ENCODE data around the gene NT5DC3.
"Not testable (repeated sequence)": the region's sequence is repeated elsewhere in the genome, so short reads cannot be mapped to it uniquely, and the experiment has no call there.

The NT5DC3 gene

DNA sequence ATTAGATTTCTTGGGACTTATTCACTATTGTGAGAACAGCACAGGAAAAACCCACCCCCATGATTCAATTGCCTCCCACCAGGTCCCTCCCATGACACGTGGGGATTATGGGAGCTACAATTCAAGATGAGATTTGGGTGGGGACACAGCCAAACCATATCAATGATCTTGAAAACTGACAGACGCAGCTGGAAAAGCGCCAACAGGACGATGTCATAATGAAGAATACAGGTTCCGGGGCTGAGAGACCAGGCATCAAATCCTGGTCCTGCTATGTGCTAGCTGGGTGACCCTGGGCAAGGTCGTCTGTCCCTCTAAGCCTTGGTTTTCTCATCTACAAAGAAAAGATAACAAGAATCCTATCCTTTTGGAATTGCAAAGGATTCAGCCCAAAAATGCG lies 31.4 kb downstream of the NT5DC3 start:
- not testable (repeated sequence) for DNase-seq (ENCODE audit: low spot score)

DNA sequence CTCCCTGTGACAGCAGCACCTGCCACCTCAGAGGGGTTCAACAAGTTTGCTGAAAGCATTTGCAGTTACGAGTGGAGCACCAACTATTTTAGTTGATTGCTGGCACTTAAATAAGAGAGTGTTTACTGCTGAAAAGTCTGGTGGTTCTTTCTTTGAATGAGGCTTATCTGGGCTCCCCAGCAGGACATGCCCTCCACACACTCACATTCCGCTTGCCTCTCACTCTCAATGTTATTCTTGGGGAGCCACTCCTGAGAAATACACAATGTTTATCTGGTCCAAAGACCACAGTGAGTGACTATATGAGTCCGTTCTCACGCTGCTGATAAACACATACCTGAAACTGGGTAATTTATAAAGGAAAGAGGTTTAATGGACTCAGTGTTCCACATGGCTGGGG lies 31.9 kb downstream of the NT5DC3 start:
- no peak for DNase-seq (ENCODE audit: low spot score)

DNA sequence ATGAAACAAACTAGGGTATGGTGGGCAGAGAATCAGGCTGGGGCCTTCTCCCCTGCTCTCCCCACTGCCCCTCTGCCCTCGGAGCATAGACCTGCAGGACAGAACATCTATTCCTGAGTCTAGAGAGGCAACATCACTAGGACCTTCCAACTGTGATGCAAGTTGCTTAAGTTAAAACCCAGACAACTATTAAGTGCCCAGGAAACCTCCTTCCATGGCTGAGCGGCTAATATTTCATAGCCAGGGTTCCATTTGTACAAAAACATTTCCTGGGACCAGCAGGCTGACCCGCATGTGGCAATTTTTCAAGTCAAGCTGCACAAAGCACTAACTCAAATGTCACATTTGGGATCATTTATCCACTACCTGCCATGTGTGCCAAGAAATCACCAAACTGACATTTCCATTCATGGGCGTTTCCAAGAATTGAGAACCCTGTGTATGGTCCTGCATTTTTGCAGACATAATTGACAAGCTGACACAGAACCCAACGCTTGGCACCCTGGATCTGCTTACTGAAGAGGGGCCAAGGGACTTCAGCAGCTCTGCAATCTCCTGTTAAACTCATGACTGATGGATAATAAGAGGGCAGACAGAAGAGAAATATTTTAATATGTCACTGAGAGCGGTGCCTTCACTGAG lies 32.7 kb downstream of the NT5DC3 start:
- DNase-seq (ENCODE audit: low spot score): no peak

DNA sequence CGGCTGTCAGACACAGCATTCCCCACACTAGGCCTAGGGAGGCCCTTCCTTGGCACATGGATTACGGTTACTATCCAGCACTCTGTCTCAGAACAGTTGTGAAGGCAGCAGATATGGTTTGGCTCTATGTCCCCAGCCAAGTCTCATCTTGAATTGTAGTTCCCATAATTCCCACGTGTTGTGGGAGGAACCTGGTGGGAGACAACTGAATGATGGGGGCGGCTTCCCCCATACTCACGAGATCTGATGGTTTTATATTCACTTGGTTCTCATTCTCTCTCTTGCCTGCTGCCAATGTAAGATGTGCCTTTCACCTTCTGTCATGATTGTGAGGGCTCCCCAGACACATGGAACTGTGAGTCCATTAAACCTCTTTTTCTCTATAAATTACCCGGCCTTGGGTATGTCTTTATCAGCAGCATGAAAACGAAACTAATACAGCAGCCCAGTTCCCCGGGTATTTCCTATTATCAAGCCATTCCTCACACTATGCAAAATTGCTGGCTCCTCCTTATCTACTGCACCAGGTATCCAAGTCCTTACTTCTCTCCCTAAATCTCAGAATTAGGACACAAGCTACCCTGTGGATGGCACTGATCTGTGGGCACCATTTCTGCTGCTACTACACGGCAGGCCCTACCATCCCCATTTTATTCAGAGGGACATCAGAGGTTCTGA lies 33.3 kb downstream of the NT5DC3 start:
- no peak for DNase-seq (ENCODE audit: low spot score)

DNA sequence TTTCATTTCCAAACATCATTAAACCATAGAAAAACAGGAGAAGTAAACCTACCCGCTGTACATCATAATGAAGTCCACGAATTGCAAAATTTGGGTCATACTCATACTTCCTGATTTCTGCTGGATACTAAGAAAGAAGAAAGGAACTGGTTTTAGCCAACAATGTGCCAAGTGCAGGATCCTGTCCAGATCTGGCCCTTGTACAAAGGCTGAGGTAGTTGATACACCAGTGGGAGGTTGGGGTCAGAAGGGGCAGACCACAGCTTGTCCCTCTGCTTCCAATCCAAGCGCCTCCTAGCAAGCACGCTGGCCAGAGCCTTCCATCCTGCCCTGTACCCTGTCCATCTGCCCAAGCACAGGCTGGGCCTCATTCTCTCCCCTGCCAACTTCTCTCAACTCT lies 34.2 kb downstream of the NT5DC3 start:
- no peak for DNase-seq (ENCODE audit: low spot score)

DNA sequence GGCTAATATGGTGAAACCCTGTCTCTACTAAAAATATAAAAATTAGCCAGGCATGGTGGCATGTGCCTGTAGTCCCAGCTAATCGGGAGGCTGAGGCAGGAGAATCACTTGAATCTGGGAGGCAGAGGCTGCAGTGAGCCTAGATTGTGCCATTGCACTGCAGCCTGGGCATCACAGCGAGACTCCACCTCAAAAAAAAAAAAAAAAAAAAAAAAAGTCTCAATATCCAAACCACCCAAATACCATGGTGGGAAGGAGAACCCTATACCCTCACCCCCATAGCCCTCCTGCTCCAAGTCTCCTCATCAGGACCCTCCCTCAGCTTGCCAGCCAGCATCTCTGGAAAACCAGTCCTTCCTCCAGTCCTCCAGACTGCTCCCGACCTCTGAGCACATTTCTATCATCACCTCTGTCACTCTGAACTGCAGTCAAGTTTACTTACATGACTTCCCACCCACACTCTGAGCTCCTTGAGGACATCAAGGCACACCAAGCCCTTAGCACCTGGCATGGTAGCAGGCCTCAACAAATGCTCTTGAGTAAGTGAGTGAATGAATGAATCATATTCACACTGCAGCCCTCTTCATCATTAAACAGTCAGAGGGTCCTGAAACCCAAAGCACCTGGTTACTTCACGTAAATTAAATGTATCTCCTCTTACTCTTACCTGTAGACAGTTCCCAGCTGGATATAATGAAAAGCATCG lies 35.2 kb downstream of the NT5DC3 start:
- DNase-seq (ENCODE audit: low spot score): no peak

DNA sequence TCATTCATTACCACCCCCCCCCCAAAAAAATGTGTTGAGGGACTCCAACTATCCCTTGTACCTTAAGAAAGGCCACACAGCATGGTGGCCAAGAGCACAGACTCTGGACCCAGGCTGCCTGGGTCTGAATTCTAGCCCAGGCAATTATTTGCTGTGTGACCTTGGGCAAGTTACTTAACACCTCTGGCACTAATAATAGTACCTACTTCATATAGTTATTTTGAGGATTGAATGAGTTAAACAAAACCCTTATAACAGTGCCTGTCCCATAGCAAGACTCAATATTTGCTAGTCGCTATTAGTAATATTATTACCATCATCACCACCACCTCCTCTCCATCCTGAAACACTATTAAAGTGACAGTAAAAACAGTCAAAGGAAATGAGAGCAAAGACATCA lies 37.2 kb downstream of the NT5DC3 start:
- no peak for DNase-seq (ENCODE audit: low spot score)

DNA sequence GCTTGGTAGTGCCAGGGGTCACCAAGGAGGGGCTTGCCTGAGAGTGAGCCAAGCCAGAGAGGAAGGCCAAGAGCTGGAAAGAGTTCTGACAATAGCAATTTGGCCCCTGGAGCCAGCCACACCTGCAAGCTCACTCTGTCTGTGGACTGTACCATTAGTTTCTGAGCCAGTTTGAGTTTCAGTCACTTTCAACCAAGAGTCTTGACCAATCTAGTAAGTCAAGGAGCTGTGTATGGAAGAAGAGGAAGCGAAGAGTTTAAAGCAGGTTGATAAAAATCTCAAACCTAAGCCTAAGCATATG lies 38.5 kb downstream of the NT5DC3 start:
- DNase-seq (ENCODE audit: low spot score): no peak

DNA sequence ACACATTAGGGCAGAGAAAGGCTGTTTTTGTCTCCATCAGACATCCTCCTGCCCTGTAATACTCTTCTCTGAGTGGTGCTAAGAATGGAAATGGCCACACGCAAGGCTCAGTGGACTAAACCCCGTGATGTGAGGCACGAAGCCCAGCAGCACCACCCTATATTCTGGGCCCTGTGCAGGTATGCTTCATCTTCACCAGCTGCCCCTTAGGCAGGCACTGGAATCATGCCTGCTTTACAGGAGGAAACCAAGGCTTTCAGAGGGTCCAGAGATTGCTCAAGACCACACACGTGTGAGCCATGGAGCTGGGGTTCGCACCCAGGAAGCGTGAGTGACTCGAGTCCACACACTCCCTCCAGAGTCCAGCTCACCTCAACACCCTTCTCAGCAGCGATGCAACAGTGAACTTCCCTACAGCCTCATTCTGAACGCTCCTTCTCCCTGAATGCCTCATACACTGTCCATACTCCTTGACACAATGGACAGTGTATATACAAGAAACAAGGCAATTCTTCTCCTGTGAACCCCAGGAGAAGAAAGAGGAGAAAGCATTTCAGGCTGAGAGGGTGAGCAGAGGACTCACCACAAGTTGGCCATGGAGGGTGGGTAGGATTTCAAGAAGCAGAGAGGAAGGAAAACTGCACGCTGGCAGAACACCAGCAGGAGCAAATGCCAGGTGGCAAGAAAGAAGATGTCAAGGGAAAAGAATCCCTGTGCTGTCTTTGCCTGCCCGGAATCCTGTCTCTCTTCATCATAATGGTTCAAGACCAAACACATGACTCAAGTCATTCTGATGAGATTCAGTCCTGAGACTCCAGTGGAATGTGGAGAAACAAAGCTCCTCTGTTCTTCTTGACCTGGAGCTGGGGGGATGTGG lies 39.1 kb downstream of the NT5DC3 start:
- DNase-seq (ENCODE audit: low spot score): no peak

DNA sequence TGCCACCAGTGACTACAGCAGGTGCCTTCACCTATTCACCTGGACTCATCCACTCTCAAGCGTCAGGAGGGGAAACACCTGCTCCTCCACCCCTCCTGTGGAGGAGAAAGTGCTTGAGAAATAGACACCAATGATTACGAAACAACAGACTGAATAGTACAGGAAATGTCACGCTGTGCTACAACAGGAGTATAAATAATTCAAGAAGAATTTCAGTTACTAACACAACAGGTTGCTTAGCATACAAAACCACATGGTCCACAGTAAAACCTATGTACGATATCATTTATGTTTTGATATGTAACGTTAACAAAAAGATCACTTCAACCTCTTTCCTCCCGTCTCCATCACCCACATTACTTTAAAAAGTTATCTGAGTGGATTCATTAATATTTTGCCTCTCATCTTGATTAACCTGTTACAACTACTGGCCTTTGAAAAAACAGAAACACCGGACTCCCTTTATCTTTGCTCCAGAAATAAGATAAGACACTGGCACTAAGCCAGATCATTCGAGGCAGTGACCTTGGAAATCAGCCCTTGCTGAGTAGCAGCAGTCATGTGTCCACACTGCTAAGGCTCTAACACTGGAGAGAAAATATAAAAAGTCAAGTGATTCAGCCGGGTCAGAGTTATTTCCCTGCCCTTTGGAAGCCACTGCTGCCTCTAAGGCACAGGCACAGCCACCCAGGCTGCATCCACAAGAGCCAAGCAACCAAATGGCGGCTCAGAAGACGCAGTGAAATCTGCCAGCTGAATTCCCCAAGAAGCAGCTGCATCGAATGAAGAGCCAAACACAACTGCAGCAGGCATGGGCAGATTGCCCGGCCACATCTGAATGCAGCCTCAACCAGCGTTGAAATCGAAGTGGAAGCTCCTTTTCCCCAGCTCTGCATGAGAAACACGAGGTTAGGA lies 40.9 kb downstream of the NT5DC3 start:
- no peak for DNase-seq (ENCODE audit: low spot score)

DNA sequence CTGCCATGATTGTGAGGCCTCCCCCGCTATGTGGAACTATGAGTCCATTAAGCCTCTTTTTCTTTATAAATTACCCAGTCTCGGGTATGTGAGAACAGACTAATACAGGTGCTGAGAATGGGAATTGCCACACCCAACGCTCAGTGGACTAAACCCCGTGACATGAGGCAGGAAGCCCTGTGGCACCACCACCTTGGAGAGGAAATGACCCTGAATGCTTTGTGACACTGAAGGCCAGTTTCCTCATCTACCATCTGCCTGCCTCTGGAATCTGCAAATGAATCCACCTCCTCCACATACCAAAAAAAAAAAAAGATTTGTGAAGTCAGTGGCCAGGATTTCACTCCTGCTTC lies 41.6 kb downstream of the NT5DC3 start:
- DNase-seq (ENCODE audit: low spot score): no peak

DNA sequence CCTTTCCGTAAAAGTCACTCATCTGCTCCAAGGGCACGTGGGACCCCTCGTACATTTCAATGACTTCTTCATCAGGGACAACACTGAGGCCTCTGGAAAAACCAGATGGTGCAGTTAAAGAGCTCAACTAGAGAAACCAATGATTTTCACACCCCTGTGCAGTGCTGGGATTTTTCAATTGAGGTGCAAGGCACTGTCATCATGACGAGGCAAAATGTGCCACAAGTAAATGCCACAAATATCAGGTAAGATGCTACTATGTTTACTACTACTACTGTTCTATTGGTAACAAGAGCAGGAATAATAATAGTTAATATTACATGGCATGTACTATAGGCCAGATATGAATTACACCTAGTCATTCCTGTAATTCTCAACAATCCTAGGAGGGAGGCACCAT lies 42.4 kb downstream of the NT5DC3 start:
- DNase-seq (ENCODE audit: low spot score): no peak

DNA sequence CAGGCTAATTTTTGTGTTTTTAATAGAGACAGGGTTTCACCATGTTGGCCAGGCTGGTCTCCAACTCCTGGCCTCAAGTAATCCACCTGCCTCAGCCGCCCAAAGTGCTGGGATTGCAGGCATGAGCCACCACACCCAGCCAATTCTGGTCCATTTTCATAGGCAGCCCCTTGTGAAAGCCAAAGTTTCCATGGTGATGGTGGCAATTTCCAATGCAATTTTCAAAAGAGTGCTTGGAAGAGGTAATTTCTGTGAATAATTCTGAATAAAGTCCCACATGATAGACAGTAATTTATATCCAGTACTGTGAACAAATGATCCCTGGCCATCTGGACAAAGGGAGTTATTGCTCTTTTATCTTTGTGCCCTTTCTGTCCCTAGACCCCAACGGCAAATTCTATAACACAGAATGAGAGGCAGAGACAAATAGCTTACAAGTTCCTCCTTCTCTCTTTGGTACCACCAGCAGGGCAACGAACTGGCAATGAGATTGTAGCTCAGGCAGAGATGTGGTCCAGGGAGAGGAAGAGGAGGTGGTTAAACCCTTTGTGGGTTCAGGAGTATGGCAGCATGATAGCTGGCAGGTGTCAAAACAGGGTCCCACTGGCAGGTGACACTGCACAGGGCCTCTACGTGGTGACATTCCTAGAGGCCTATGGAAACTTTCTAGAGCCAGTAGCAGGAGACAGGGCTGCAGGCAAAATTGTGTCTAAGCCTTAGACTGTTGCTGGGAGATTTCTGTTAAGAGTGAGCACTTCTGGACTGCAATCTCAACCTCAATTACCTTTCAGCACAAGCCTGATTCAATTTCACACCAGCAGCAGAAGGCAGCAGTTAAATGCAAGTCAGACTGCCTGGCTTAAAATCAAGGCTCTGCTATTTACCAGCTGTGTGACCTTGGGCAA lies 46.5 kb downstream of the NT5DC3 start:
- DNase-seq (ENCODE audit: low spot score): no peak

DNA sequence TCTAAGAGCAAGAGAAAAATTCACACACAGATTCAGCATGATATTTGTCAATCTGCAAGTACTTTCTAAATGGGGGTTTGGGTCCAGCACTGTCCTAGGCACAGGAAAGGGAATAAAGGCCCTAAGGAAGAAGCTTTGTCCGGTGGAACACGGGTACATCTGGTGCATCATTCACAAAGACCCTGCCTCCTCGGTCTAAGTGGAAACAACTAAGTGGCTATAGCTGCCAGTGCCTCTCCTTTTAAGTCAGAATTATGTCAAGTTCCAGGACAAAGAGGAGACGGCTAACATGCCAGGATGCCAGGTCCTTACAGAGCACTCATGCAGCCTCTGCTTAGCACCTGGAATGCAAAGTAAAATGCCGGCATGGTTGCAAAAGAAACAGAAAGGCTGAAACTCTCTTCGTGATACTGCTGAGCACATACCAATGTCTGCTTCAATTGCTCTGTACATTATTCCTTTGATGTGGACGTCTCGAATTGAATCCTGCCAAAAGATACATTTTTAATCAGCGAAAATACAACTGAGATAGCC lies 47.5 kb downstream of the NT5DC3 start:
- DNase-seq (ENCODE audit: low spot score): no peak

DNA sequence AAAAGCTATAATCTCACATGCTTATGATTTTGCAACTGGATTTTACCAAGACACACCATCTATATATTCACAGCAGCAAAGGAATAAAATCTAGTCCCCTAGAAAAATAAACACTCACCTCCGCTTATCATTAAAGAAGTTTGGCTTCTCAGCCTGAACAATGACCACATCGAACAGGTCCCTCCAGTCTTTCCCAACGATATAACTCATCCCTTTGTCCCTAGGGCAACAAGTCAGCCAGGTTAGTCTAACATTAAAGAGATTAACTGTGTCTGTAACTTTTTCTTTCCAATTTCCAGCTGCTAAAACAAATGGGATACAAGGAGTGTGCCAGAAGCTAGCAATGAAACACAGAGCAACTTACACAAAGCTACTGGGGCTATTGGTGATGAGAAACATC lies 48.0 kb downstream of the NT5DC3 start:
- no peak for DNase-seq (ENCODE audit: low spot score)

DNA sequence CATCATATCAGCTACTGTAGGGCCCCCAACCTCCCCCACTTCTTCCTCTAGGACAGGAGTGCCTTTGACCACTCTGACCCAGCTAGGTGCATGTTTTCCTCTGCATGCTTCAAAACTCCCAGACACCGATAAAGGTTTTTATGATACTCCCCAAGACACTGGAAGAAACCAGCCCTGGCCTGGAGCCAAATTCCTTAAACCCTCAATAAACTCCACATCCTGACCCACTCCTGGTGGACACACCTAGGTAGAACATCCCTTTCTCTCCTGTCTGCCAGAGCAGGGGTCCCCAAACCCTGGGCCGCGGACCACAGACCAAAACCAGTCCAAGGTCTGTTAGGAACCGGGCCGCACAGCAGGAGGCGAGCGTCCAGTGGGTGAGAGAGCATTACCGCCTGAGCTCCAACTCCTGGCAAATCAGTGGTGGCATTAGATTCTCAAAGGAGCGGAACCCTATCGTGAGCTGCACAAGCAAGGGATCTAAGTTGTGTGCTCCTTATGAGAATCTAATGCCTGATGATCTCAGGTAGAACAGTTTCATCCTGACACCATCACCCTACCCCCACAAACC lies 49.6 kb downstream of the NT5DC3 start:
- DNase-seq (ENCODE audit: low spot score): no peak

DNA sequence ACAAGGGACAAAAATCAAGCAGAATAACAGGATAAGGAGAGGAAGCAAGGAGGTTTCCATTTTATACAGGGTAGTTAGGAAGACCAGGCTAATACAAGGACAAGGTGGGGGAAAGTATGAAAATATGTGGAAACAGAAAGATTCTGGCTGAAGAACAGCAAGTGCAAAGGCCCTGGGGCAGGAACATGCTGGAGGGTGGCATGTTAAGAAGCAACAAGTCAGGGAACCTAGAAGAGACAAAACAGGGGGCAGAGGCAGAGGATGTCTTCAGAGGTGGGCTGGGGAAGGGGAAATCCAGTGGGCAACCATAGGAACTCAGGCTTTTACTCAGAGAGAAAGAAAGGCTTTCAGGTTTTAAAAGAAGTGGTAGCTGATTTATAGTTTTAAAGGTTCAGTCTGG lies 54.8 kb downstream of the NT5DC3 start:
- DNase-seq (ENCODE audit: low spot score): no peak

DNA sequence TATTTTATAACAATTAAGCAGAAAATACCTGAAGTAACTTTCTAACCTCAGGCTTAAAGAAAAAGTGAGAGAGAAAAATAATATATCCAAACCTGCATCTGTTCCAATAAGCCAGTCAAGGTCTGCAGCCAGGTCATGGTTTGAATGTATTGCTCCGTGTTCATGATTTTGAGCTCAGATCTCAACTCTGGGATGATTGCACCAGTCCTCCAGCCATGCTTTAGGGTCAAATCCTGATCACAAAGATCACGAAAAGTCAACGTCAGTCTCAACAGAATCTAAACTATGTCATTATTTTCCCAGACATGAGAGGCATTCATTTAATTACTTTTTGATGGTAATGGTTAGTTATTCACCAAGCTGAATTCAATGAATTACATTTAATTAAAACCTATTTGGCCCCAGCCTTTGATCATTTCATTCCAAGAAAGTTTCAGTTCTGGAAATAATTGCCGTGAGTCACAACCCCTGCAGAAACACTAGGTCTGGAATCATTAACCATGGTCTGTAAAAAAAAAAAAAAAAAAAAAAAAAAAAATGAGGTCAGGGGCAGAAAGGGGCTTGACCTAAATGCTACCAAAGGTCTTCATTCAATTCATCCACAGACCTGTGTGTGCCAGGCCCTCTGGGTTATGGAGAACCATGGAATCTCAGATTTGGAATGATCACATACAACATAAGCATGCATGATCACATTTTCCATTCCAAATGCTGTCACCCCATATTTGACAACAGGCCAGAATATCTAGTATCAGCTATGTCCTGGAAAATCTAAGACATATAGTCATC lies 55.6 kb downstream of the NT5DC3 start:
- DNase-seq (ENCODE audit: low spot score): no peak
